Esophagus squamous epithelium (tissue), 4 donors: ENCODE measurements around the gene SIRPB1.
"Not testable (repeated sequence)": the region's sequence is repeated elsewhere in the genome, so short reads cannot be mapped to it uniquely, and the experiment has no call there.

Experiments
- CTCF ChIP-seq, 6 experiments: fragments of 450-650 bp in 4 of 6; fragments of 200-600 bp in 2 of 6; sonication (generic) in 2 of 6; IDR thresholded peaks; one replicate each; pipeline ENCODE4 v1.5.1; 2016 to 2019; ENCODE audit warnings: antibody characterized with exemption in 6 of 6, mild to moderate bottlenecking in 4 of 6, moderate library complexity in 4 of 6
- POLR2A ChIP-seq, 4 donors: fragments of 450-650 bp; IDR thresholded peaks; one replicate each; pipeline ENCODE4 v1.6.1; 2017; ENCODE audit warnings: antibody characterized with exemption in 4 of 4, mild to moderate bottlenecking in 4 of 4, moderate library complexity in 3 of 4

- not testable (repeated sequence) for TF ChIP-seq CTCF, POLR2A (IDR thresholded peaks at IDR 0.05)
These were observed 9.4 kb downstream of the SIRPB1 start for GRCh38 chr20:1610404-1610803.
